ENCODE data around the gene C4BPB.
A peak's percentile ranks its signal among the peaks of the same experiment; 100 is the strongest.

The C4BPB gene

DNA sequence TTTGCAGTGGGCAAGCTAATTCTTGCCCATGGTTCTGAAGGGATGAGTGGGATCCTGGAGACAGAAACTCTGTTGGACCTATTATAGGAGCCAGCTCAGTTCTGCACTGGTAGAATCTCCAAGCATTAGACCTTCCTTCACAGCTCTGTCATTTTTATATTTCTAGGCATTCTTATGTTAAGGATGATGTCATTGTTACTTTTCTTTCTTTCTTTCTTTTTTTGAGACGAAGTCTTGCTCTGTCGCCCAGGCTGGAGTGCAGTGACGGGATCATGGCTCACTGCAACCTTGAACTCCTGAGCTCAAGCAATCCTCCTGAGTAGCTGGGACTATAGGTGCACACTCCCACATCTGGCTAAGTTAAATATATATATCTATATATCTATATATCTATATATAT, 28.1 kb upstream of the C4BPB start:
- DNase-seq = no peak

DNA sequence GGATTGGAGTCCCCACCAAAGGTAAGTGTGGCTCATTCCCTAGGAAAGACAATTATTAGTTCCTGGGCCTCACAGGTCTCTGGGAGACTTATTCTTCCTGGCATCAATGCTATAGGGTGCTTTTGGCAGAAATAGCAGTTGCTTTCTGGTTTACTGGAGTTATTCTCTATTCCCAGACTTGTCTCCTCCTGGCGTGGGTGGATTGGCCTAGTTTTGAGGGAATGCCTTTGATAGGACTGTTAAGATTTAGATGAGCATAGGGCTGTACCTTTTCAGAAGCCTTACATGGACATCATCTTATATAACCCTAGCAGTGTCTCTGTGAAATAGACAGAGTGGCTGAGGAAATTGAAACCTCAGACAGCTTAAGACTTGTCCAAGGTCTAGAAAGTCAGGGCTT, 26.6 kb upstream of the C4BPB start:
- DNase-seq = no peak

DNA sequence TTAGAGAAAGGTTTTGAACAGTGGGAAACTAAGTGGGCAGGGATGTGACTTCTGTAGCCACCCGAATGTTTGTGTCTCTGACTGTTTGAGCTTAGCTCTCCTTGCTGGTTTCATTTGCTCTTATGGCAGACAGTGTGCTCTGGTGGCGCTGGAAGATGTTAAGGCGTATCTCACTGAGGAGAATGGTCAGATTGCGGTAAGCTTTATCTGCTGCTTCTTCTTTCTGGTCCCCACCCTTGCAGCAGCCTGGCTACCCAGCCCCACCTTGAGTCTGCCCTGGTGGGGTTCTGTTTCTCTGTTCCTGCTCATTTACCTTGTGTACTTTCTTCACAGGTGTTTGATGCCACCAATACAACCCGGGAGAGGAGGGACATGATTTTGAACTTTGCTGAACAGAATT, 25.6 kb upstream of the C4BPB start:
- no peak for DNase-seq

DNA sequence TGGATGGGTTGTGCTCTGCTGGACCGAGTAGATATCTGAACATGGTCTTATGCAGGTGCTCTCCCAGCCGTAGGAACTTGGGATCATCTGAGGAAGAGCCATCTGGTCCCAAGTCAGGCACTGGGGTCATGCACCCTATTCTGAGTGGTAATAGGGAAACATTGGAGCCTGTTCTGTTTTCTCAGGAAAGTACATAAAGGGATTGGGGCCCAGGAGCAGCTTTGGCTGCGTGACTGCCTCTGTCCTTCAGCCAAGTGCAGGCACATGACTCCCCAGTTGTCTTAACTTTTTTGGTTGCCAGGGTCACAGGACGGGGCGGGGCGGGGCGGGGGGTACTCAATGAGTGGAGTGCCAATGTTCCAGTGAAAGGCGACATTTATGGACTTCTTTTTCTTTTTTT, 24.1 kb upstream of the C4BPB start:
- no peak for DNase-seq

DNA sequence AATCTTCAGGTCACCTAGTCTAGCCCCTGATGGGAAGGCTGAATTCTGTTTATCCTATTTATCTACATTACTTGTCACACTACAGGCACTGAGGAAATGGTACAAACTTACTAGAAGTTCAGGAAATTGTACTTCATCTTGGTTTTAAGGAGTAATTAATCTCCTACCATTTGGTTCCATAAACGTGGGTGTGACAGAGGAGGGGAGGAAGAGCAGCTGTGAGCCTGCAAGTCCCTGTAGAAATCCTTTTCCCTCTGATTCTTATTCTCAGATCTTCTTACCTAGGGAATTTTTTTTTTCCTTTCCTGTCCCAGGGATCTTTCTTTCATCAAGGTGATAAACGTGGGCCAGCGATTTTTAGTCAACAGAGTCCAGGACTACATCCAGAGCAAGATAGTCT, 21.5 kb upstream of the C4BPB start:
- no peak for DNase-seq

DNA sequence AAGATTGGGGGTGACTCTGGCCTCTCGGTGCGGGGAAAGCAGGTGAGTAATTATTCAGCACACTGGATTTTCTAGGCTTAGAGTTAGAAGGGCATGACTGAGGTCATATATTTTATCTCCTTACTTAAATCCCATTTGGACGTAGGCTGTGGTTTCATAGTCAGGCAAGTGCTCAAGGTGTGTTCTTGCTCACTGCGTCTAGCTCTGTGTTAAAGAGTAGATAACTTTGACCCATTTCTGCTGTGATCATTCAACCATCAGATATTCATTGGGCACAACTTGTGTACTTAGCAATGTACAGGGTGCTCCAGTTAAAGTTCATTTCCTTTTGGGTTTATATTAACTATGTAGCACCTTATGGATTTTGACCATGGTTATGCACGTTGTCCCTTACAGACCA, 21.0 kb upstream of the C4BPB start:
- DNase-seq = no peak

DNA sequence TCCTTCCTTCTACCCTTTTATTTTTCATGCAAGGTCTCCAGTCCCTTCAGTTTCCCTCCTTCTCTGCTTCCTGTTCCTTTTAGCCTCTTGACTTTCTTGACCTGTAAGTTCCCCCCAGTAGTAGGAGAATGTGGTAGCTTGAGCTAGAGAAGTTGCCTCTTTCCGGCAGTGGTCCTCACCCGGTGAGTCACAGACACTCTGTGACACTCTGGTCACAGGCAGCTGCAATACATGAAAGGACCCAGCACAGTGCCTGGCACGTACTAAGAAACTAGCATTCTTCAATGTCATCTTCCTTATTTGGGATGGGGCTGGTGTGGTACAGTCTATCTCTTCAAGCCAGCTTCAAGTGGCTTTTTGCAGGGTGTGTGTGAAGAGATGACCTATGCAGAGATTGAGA, 19.6 kb upstream of the C4BPB start:
- no peak for DNase-seq

DNA sequence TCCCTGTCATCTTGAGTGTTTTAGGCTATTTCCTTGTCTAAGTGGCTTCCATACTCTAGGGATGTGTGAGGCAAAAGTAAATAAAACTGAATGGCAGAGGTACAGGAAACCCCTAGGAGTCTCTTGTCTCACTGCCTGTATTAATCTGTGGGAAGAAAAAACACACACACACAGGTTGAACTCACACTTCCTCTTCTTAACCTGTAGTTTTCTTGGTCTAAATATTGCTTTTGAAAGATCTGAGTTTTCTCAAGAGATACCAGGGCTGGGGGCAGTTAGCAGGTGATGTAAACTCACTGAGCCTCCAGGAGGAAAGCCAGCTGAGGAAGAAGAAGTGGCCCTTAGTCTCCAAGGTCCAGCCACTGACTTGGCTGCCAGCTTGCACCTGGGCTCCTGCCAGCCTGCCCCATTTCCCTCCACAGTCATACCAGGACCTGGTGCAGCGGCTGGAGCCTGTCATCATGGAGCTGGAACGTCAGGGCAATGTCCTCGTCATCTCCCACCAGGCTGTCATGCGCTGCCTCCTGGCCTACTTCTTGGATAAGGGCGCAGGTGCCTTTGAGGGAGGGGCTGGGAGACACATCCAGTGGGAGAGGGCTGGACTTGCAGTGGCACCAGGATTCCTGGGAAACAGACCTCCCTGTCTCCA, 18.7 kb upstream of the C4BPB start:
- DNase-seq = no peak

DNA sequence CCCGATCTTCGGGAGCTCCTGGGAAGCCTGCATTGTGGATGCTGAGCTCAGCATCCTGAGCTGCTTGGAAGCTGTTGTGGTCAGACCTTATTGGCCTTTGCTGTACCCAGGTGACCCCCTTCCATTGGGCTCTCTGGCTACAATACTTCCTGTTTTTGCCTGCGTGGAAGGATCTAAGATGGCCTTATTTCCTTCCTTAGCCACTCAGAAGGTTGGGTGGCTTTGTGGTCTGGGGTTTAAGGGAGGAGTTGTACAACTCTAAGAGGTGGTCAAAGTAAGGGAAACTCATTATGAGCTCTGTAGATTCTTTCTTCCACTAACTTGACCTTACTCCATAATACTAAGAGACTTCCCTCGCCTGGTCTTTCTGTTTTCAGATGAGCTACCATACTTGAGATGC, 17.8 kb upstream of the C4BPB start:
- DNase-seq = no peak

DNA sequence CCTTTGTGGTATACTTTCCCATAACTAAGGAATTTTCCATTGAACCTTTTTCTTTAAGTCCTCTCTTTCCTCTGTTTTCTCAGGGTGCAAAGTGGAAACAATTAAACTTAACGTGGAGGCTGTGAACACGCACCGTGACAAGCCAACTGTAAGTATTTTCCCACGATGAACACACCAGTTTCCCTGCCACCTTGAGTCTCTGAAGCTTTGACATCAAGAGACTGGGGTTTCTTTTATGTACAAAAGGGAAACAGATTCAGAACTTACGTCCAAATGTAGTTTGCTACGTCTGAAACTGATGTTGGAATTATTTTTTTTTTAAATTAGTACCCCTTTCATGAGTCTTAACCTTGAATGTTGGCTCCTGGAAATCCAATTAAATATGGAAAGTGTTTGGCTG, 17.2 kb upstream of the C4BPB start:
- no peak for DNase-seq

DNA sequence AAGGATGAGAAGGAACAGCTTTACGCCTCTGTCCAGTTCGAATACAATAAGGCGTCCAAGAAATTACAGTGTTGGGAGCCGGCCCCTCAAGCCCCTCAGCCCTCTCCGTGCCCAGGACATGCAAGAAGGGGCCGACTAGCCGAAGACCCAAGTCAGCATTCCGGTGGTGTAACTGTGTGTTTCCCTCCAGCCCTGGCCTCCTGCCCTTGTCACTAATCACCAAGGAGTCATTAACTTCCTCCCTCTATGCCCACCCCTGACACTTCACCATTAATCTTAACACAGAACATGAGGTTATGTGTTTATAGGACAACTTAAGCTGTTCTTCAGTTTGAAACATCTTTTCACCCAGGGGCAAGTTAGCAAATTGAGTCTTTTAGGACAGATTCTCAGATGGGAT, 16.4 kb upstream of the C4BPB start:
- no peak for DNase-seq

DNA sequence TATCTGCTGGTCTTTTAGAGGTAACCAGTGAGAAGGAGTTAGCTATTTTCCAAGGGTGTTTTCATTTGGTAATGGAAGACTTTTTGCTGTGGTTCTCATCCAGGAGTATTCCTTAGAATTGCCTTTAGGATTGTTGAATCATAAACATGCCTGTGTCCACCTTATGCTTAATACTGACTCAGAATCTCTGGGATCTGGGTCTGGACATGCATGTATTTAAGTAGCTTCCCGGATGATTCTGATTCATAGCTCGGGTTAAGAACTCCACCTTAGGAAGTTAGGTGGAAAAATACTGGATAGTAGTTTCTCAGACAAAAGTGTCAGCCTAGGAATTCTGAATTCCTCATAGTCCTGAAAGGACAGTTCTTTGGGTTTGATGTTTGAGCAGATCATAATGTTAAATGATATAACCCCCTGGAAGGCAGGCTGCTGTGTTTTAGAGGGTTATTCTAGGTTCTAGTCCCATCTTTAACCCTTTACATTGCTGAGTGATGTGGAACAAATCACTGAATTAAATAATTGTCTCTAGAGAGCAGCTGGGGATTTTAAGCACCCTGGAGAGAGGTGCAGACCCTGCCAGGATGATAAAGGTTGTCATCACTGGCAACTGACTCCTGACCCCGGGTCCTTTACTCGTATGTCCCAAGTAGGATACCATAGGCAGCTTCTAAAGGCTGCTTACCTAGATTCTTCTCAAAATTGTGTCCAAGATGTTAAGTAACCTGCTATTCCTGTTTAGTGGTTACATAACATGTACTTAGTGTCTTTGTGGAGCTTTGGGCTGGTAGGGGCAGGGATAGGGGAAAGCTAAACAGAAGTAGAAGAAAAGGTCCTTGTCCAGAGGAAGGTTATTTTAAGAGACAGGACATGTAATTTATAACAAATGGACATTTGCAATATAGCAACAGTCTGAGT, 14.5 kb upstream of the C4BPB start:
- DNase-seq = no peak

DNA sequence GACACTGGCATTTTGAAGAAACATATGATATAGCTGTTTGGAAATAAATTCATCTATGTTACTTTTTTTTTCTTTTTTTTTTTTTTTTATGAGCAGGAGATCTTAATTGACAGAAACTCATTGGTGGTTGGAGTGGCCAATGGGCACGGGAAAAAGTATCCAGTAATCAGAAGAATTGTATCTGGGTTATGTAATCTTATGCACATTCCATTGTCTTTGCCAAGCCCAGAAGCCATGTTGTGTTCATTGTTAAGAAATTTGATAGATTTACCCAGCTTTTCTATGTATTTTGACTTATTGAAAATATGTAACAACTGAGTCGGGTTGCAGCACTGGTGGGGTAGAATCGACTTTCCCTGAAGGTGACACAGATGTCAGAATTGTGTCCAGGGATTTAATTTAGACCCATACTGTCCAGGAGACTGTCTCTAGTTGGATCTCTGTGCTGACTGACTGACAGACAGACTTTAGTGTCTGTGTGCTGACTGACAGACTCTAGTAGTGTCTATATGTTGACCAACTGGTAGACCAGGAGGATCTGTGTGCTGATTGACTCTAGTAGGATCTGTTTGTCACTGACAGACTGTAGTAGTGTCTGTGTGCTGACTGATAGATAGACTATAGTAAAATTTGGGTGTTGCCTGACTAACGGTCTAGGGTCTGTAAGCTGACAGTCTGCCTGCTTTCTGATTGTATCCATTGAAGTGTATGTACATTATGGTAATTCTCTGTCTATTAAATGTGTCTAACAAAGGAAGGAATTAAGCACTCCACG, 12.3 kb upstream of the C4BPB start:
- no peak for DNase-seq

DNA sequence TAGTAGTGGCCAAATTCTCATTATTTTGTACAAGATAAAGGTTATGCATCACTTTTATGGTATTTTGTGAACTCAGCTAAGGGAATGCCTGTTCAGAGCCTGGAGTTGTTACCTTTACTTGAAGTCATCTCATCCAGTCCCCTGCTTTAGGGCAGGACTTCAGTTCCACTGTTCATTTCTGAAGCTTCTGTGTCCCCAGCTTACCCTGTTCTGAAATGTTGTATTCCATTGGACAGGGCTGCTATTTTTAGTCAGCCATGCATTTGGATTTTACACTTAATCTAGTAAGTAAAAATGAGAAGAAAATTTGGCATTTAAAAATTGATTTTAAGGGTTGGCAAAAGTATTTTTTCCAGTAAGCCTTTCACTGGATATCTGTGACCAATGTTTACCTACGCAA, 11.6 kb upstream of the C4BPB start:
- no peak for DNase-seq

DNA sequence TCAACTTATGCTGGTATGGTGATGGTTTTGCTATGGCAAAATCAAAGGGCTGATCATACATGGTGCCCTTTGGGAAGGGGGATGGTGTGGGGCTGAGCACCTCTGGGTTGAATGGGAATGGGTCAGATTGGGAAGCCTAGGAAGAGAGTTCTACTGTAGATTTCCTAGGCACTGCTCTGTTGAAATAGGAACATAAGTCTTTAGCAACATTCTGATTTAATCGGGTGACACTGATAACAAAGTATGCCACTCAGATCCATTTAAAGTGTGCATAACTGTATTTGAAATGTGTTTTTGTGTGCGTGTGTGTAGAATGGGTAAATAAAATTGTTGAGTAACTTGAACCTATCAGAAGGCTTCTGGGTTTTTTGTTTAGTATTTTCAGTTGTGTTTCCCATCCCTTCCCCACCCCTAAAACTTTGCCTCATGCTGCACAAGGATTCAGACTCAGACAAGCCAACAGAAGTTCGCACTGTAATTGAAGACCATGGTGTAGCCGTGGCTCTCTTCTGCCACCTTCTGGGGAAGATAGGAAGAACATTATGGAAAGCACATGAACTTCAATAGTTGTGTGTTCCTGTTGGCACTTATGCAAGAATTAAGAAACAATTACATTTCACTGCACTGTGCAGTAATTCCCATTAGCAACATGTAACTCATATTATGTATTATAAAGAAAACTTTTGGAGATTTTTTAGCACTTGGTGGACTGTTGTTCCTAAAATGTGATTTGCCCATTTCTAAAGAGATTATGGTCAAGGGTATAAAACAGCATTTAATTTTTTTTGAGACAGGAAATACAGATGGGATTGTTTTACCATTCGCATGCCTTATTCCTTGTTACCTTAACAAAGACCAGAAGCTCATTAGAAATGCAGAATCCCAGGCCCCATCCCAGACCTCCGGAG, 10.9 kb upstream of the C4BPB start:
- DNase-seq = peak; percentile 60 to 88

DNA sequence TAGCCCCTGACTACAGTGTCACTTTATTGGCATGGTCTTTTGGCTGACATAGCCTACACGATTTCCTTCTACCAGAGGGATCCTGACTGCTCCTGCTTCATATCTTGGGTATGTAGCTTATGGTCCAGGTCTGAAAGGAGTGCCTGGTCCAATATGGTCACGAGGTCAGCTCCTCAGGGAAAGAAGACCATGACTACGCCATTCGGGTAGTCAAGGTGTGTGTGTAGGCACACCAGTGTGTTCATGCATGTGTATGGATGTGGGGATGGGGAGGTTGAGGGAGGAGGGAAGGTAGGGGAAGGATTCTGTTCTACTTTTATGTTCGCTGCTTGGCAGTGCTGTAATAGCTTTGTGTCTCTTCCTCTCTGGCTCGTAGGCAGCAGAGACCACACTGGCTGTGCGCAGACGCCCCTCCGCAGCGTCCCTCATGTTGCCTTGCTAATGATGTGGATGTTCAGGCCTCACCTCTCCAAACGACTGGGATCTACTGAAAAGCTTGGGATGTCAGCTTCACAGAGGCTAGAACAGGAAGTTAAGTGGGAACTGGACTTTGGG, 10.0 kb upstream of the C4BPB start:
- DNase-seq = no peak

DNA sequence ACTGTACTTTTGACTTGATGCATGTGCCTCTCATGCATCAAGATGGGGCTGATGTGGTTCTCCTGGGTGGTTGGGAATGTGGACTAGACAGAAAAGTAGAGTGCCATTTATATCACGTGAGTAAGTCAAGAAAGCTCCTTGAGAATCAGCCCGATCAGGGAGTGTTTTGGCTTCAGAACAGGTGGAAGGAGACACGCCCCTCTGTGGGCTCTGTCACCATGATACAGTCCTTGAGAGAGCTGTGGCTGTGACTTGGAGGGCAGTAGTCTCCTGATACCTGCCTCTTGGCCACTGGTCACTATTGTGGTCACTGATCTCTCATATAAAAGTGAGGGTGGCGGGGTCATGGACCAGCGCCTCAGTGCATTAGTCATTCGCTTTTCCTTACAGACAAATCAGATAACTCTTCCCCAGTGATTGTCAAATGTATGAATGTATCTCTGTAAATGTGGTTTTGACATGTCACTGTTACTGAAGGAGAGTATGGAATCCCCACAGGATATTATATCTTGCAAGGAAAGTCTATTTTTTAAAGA, 8.9 kb upstream of the C4BPB start:
- no peak for DNase-seq

DNA sequence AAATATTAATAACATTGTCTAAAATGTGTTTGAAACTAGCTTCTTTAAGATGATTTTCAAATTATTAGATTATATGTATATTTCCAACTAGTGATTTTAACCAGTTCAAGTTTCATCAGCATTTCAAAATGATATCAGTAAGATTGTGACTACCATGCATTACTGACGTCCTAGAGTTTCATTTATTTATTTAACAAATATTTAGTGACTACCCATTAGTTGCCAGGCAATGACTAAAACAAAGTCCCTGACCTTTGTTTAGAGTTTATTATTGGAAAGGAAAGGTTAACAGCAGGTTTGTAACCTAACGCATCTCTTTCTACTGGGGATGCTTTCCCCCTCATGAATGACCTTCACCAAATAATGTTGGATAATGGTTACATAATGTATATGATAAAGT, 7.6 kb upstream of the C4BPB start:
- no peak for DNase-seq

DNA sequence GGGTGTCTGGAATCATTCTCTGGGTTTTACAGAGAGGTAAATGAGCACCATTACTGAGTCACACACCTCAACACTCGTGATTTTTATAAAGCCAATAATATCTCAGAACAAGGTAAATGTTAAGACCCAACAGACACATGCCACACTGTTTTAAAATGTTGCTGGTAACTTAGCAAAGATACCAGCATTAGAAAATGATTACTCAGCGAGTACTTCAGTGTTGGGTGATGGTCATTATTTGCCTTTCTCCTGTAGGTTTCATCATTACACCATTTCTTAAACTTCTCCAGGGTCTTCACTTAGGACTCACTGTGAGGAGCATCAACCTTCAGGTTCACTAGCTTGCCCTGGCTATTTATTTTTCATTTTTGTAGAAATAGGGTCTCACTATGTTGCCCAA, 6.9 kb upstream of the C4BPB start:
- no peak for DNase-seq

DNA sequence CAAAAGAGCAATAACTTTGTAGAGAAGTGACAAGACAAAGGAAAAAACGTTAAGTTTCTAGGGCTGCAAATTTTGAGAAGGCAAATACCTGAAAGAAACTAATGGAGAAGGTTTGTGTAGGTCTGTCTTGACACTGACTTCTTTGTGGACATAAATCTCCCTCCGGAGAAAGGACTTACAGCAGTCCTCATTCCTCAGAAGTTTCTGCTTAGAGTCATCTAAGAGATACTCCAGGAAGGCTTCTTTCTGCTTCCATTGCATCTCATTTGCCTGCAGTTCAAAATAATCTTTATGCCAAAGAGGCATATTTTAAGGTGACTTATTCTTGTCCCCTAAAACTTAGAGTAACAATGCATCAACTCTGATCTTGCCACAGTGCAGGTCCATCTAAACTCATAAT, 4.4 kb upstream of the C4BPB start:
- no peak for DNase-seq

DNA sequence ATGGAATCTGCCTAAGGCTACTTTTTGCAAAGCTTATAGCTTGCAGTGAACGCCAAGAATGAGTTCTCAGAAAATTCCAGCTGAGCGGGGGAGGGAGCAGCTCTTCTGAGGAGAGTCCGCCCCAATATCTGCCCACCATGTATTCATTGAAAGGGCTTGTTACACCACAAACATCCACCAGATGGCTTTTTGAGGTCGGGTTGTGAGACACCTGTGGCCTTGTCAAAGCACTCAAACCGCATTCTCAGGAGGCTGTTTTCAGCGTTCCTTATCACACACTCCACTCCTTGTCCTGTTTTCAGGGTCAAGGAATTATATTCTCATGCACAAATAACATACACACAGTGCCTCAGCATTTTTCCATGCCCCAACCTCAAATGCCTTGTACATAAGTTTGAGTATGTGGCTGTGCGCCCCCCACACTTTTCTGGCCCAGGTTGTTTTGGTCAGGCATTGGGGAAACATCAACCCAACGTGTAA, 3.9 kb upstream of the C4BPB start:
- DNase-seq = peak; percentile 23 to 56

DNA sequence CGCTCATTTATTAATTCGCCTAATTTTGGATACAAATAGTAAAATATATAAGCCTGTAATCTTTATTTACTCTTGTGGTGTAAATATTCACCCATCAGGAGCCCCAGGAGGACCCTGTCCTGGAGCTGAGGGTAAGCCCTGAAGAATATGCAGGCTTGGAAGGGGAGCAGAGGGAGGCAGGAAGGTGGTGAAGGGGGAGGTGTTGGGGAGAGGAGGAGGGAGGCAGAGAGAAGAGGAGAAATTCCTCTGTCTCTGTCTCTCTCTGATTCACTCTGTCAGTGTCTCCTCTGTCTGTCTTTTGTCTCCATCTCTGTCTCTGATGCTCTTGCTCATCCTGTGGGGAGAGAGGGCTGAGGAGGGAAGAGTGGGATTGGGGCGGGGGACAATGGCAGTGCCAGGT, 2.8 kb upstream of the C4BPB start:
- no peak for DNase-seq
